ENCODE data around the gene RTTN. TPM values are rescaled to one million over a fixed set of nuclear protein-coding genes. Genes with fewer than 3 reads are reported as not detected.

RTTN gene
- total and polyA plus RNA-seq, 2 of the 13 experiments (the other 11 are each of a cell fraction or from before 2014, with no cell fraction given), result 5.4 to 18.7 TPM

DNA sequence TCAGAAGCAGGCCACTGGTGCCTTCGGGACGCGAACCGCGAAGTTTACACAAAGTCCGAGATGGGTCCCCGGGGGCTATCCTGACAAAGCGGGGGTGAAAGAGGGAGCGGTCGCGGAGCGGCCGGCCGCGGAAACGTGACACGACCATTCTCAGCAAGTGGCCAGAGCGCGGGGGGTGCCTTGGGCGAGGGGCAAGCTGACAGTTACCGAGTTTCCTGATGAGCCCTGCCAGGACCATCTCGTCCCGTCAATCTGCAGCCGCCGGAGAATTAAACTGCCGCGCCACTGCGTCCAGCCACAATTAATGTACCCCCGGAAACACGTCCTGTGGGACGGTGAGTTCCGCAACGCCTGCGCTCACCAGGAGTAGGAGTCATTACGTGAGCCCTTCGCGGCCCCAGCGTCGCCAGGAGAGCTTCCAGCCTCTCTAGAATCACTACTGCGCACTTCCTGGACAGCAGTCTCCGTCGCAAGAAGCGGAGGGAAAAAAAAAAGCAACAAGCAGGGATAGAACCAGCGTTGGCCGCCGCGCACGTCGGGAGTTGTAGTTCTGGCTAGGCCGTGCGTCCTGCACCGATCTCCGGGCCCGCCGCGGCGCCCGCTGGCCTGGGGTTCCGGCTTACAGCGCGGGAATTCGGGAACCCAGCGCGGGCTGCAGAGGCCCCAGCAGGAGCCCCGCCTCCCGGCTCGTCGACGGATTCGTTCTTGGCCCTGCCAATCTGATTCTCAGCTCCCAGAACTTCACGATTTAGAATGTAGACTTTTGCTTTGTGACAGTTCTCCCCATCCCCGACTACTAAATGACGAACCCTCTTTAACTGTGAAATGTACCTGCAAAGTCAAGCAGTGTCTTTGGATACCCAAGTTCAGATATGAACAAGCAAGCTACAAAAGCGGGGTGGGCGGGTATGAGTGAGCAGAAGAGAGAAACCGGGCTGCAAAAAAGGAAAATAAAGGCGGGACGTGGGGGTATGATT is at the start of gene RTTN (continued):
- TF ChIP-seq ZNF547 (CRISPR knock-in tag; IDR thresholded peaks at IDR 0.05) (peak; percentile 94; the same call in 1 of the 2 replicates), KLF9 (CRISPR knock-in tag; IDR thresholded peaks at IDR 0.05; ENCODE audit: low read depth) (0 out of 2 replicates have a peak, but pooled peaks have one; percentile 82), SP2 (CRISPR knock-in tag; IDR thresholded peaks at IDR 0.05) (peak; percentile 89), FOXA1 (IDR thresholded peaks at IDR 0.05) (no peak), FOXA1 (CRISPR knock-in tag; IDR thresholded peaks at IDR 0.05) (no peak), CSRNP1 (CRISPR knock-in tag; IDR thresholded peaks at IDR 0.05) (peak; percentile 83), U2AF1 (optimal IDR thresholded peaks at IDR 0.05; ENCODE audit: low read depth, low read length) (no peak), STAG1 (CRISPR knock-in tag; IDR thresholded peaks at IDR 0.05) (no peak; the same call in 1 of the 2 replicates), ZNF10 (CRISPR knock-in tag; IDR thresholded peaks at IDR 0.05; ENCODE audit: borderline replicate concordance, low read depth) (no peak), NCOA5 (CRISPR knock-in tag; IDR thresholded peaks at IDR 0.05) (no peak), SMAD1 (CRISPR knock-in tag; IDR thresholded peaks at IDR 0.05; ENCODE audit: borderline replicate concordance, low read depth) (peak; percentile 88; the same call in 1 of the 2 replicates), GMEB1 (CRISPR knock-in tag; IDR thresholded peaks at IDR 0.05; ENCODE audit: borderline replicate concordance) (peak; percentile 91), ZFP90 (CRISPR knock-in tag; IDR thresholded peaks at IDR 0.05; ENCODE audit: borderline replicate concordance) (peak; percentile 58; the same call in 1 of the 2 replicates), EEA1 (CRISPR knock-in tag; IDR thresholded peaks at IDR 0.05; ENCODE audit: borderline replicate concordance) (peak; percentile 61; the same call in 1 of the 2 replicates), ZNF160 (CRISPR knock-in tag; IDR thresholded peaks at IDR 0.05) (peak; percentile 21; the same call in 1 of the 2 replicates), DRAP1 (CRISPR knock-in tag; IDR thresholded peaks at IDR 0.05) (0 out of 2 replicates have a peak, but pooled peaks have one; percentile 10), KDM1A (CRISPR knock-in tag; IDR thresholded peaks at IDR 0.05) (no peak), ZNF121 (CRISPR knock-in tag; IDR thresholded peaks at IDR 0.05) (0 out of 2 replicates have a peak, but pooled peaks have one; percentile 15)
- TF ChIP-seq, protein P1, sequence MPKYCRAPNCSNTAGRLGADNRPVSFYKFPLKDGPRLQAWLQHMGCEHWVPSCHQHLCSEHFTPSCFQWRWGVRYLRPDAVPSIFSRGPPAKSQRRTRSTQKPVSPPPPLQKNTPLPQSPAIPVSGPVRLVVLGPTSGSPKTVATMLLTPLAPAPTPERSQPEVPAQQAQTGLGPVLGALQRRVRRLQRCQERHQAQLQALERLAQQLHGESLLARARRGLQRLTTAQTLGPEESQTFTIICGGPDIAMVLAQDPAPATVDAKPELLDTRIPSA (CRISPR knock-in tag; IDR thresholded peaks at IDR 0.05; ENCODE audit: borderline replicate concordance), result no peak
